Progenitor cell of endocrine pancreas (in vitro differentiated cells): Measurements from ENCODE around the gene MELK. TPM values are rescaled to one million over a fixed set of nuclear protein-coding genes. Genes with fewer than 3 reads are reported as not detected.

Experiments
- DNase-seq: peaks from one replicate; pipeline ENCODE4 v3.0.0; 2021; ENCODE audit warnings: low spot score; ENCODE audit not compliant: unreplicated experiment
- H3K27ac Mint-ChIP-seq: 2 replicates; pipeline ENCODE4 v1.8.0; 2021; ENCODE audit warnings: mild to moderate bottlenecking, moderate library complexity, mixed read lengths
- H3K27me3 Mint-ChIP-seq: 2 replicates; pipeline ENCODE4 v1.8.0; 2021; ENCODE audit warnings: mixed read lengths
- H3K36me3 Mint-ChIP-seq: 2 replicates; pipeline ENCODE4 v1.8.0; 2022; ENCODE audit warnings: mixed read lengths; ENCODE audit not compliant: insufficient read depth
- H3K4me1 Mint-ChIP-seq: 2 replicates; pipeline ENCODE4 v1.8.0; 2021; ENCODE audit warnings: low read depth, mixed read lengths
- H3K4me3 Mint-ChIP-seq: 2 replicates; pipeline ENCODE4 v1.8.0; 2021; ENCODE audit warnings: low read depth, mild to moderate bottlenecking, moderate library complexity, mixed read lengths
- H3K9me3 Mint-ChIP-seq: 2 replicates; pipeline ENCODE4 v1.8.0; 2021; ENCODE audit warnings: low read depth, mixed read lengths
- CTCF ChIP-seq: fragments of 200-600 bp; sonication (generic); IDR thresholded peaks from one replicate; pipeline ENCODE4 v1.5.0; 2021; ENCODE audit warnings: antibody characterized with exemption, mild to moderate bottlenecking; ENCODE audit not compliant: unreplicated experiment
- total RNA-seq: library from RNA; stranded (reverse); gene quantifications from 2 replicates; pipeline ENCODE4 v1.2.1, GENCODE V29; 2021

MELK gene
- total RNA-seq, 1 donor from 2014 or later: 27.9 TPM

DNA sequence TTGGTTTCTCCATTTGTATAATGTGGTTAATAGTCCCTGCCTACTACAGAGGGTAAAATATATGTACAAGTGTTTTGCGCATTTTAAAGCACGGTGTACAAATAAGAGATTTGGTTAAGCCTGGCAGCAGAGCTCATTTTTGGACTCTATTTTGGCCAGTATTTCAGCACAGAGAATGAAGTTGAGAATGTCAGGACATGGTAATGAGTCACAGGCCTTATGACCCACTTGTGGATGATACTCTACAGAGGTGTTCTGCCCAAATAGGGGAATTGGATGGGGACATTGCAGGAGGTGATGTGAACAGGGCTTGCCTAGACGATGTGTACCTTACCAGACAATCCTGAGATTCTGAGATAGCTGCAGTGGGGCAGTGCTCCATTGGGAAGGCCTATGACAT, 50.6 kb downstream of the MELK start:
- H3K4me3 Mint-ChIP-seq: no peak overlapping the region
- TF ChIP-seq CTCF: no peak
- H3K9me3 Mint-ChIP-seq: no peaks in the 10 kb centered on the region
- H3K27me3 Mint-ChIP-seq: no peaks in the 10 kb centered on the region
- H3K36me3 Mint-ChIP-seq: no peaks in the 10 kb centered on the region
- no peaks in the 10 kb centered on the region for H3K4me1 Mint-ChIP-seq
- DNase-seq: no peak
- H3K27ac Mint-ChIP-seq: no peak overlapping the region

DNA sequence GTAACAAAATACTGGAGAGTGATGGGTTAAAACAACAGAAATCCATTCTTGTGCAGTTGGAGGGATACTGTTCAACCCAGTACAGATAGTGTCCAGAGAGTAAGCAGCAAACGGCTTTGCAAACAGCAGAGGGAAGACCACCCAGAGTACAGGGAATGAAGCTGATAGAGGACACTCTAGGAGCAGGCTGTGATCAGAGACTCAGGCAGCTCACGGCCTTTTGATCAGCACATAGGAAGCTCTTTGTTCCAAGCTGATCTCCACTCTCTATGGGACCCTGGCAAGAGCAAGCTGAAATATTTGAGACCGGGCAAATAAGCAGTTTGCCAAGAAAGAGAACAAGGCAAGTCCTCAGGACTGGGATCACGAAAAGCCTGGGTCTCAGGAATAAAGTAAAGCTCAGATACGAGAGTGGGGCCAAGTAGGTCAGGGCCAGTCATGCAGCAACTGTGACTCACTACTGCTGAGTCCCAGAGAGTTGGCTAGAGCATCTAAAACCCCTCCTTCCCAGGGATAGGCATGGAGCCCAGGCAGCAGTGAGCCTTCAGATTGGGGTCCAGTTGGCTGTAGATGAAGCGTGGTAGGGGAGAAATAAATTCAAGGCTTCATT, 52.4 kb downstream of the MELK start:
- no peaks in the 10 kb centered on the region for H3K9me3 Mint-ChIP-seq

DNA sequence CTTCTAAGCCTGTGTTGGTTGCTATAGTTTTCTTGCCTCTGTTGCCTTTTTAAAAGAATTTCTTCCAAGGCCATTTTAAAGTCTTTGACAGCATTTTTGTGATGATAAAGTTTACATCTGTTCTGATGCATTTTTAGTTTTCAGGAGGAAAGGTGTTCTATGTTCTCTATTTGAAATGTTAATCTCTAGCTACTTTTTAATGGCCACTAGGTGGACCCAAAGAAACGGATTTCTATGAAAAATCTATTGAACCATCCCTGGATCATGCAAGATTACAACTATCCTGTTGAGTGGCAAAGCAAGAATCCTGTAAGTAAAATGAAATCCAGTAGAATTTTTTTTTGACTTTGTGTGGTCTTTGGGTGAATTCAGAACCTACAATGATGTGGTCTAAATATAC, 60.2 kb downstream of the MELK start:
- H3K9me3 Mint-ChIP-seq: no peaks in the 10 kb centered on the region
- H3K27me3 Mint-ChIP-seq: no peaks in the 10 kb centered on the region
- no peak overlapping the region for H3K27ac Mint-ChIP-seq
- DNase-seq: no peak
- no peak overlapping the region for H3K4me3 Mint-ChIP-seq
- peaks cover 13% of the 10 kb centered on the region for H3K36me3 Mint-ChIP-seq
- TF ChIP-seq CTCF: peak; percentile 69
- peaks cover 3% of the 10 kb centered on the region for H3K4me1 Mint-ChIP-seq

More for the DNA sequence above, 52.4 kb downstream of the MELK start:
- H3K36me3 Mint-ChIP-seq: peaks cover 4% of the 10 kb centered on the region
- no peak overlapping the region for H3K4me3 Mint-ChIP-seq
- DNase-seq: no peak
- TF ChIP-seq CTCF: no peak
- H3K27ac Mint-ChIP-seq: no peak overlapping the region
- H3K4me1 Mint-ChIP-seq: no peaks in the 10 kb centered on the region
- no peaks in the 10 kb centered on the region for H3K27me3 Mint-ChIP-seq

DNA sequence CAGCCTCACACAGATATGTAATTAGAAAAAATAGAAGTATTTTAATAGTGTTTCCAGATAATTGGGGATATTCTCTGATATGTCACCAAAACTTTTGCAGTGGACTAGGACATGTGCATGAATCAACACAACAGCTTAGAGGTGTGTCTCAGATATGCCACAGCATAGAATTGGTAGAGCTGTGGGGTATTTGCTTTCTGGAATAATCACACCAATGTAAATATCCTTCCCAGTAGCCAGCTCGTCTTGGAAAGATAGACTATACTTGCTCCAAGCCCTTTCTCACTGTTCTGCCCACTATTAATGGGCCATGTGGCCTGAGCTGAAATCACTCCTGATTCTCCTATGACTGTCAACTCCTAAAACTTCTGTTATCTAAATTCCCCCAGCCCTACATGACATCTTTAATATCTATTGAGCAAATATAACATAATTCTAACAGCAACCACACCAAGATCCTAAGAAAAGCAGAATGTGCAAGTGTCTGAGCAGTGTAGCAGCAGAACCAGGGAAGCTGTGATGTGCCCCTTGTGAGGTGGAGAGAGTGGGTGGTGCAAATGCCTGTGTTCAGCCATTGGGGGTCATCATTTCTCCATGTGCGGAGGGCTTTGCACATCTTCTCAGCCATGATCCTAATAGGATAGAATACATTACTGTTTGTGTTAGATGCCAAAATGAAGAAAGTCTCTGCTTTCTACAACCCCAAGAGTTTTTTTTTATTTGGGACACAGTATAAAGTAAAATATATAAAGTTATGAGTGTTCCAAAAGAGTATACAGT, 65.0 kb downstream of the MELK start:
- DNase-seq: no peak
- Mint-ChIP-seq H3K27me3 (no peaks in the 10 kb centered on the region), H3K27ac (no peak overlapping the region), H3K36me3 (peaks cover 8% of the 10 kb centered on the region), H3K9me3 (no peaks in the 10 kb centered on the region), H3K4me3 (no peak overlapping the region), H3K4me1 (peaks cover 5% of the 10 kb centered on the region)
- TF ChIP-seq CTCF: no peak

GRCh38 chr9:36640771-36641381, 68.2 kb downstream of the MELK start:
- no peaks in the 10 kb centered on the region for H3K27me3 Mint-ChIP-seq

More at GRCh38 chr9:36640771-36641381, 68.2 kb downstream of the MELK start:
- DNase-seq: no peak
- no peak for TF ChIP-seq CTCF
- Mint-ChIP-seq H3K36me3 (peaks cover 5% of the 10 kb centered on the region), H3K4me3 (no peak overlapping the region), H3K9me3 (no peaks in the 10 kb centered on the region), H3K4me1 (peaks cover 5% of the 10 kb centered on the region), H3K27ac (no peak overlapping the region)
